Putamen (tissue), 1 donor: ENCODE results near the gene RRN3.
"Not testable (repeated sequence)": the region's sequence is repeated elsewhere in the genome, so short reads cannot be mapped to it uniquely, and the experiment has no call there.

ENCODE experiments used
- DNase-seq: peaks from one replicate; pipeline ENCODE4 v3.0.0-alpha.2; 2016; ENCODE audit warnings: low spot score

RRN3 gene

GRCh38 chr16:15099366-15099909 lies 5.4 kb upstream of the RRN3 start:
- not testable (repeated sequence) for DNase-seq

GRCh38 chr16:15096583-15096972 lies 2.5 kb upstream of the RRN3 start:
- not testable (repeated sequence) for DNase-seq

- not testable (repeated sequence) for DNase-seq
These were observed 509 bp downstream of the RRN3 start for GRCh38 chr16:15093571-15093954.

GRCh38 chr16:15090663-15091269 lies 3.3 kb downstream of the RRN3 start:
- not testable (repeated sequence) for DNase-seq

GRCh38 chr16:15082788-15083187 lies 11.3 kb downstream of the RRN3 start:
- DNase-seq, result not testable (repeated sequence)

- not testable (repeated sequence) for DNase-seq
These were observed 13.2 kb downstream of the RRN3 start for GRCh38 chr16:15080883-15081282.

- not testable (repeated sequence) for DNase-seq
These were observed 17.9 kb downstream of the RRN3 start for GRCh38 chr16:15076161-15076560.

- no peak for DNase-seq
These were observed 21.0 kb downstream of the RRN3 start for GRCh38 chr16:15073101-15073500.

- DNase-seq, result not testable (repeated sequence)
These were observed 21.9 kb downstream of the RRN3 start for GRCh38 chr16:15071916-15072769.

GRCh38 chr16:15071013-15071412 lies 23.1 kb downstream of the RRN3 start:
- DNase-seq, result peak; percentile 55

- DNase-seq, result not testable (repeated sequence)
These were observed 27.4 kb downstream of the RRN3 start for GRCh38 chr16:15066690-15067089.

GRCh38 chr16:15065961-15066360 lies 28.1 kb downstream of the RRN3 start:
- not testable (repeated sequence) for DNase-seq

- not testable (repeated sequence) for DNase-seq
These were observed 31.8 kb downstream of the RRN3 start for GRCh38 chr16:15062085-15062810.

GRCh38 chr16:15059324-15059723 lies 34.7 kb downstream of the RRN3 start:
- DNase-seq, result no peak

- DNase-seq, result no peak
These were observed 36.2 kb downstream of the RRN3 start for GRCh38 chr16:15057681-15058417.

GRCh38 chr16:15055141-15056053 lies 38.7 kb downstream of the RRN3 start:
- no peak for DNase-seq

GRCh38 chr16:15054357-15055140 lies 39.5 kb downstream of the RRN3 start:
- no peak for DNase-seq

GRCh38 chr16:15053904-15054303 lies 40.2 kb downstream of the RRN3 start:
- DNase-seq, result no peak

GRCh38 chr16:15052747-15053476 lies 41.2 kb downstream of the RRN3 start:
- DNase-seq, result no peak
